ENCODE results near the gene ATF5. TPM values are rescaled to one million over a fixed set of nuclear protein-coding genes. Genes with fewer than 3 reads are reported as not detected.
A peak's percentile ranks its signal among the peaks of the same experiment; 100 is the strongest.
"Not testable (repeated sequence)": the region's sequence is repeated elsewhere in the genome, so short reads cannot be mapped to it uniquely, and the experiment has no call there.

ATF5 gene
- total RNA-seq, 5 donors from 2014 or later (not counting 1 experiment from before 2014, with no cell fraction given) = 8.5 to 18.9 (median 11.2) TPM

- Mint-ChIP-seq H3K4me1 (peaks cover 18 to 48% (median 38%) of the 10 kb centered on the region in 3 donors), H3K36me3 (peaks cover 20% of the 10 kb centered on the region), H3K4me3 (no peak overlapping the region), H3K27me3 (no peaks in the 10 kb centered on the region), H3K27ac (peak overlapping the region in 1 of 2 donors; percentile 36), H3K9me3 (no peaks in the 10 kb centered on the region)
- ATAC-seq (replicated peaks in 1 of 4) (no peak), DNase-seq (no peak)
- POLR2A ChIA-PET = no interaction called here
- Histone ChIP-seq H3K27ac (ENCODE audit: low read length) (no peak overlapping the region), H3K9me3 (no peaks in the 10 kb centered on the region), H3K4me3 (ENCODE audit: control insufficient read depth in 1 of 2, extremely low read depth in 1 of 2, low read length in 1 of 2) (no peak overlapping the region), H3K4me1 (ENCODE audit: control insufficient read depth in 1 of 2, extremely low read depth in 1 of 2, insufficient read depth in 2 of 2, low read length in 2 of 2) (peaks cover 0 to 52% of the 10 kb centered on the region in 2 experiments), H3K36me3 (ENCODE audit: control insufficient read depth in 2 of 2, extremely low read depth in 1 of 2, insufficient read depth in 1 of 2, low read length in 1 of 2) (peaks cover 13 to 64% of the 10 kb centered on the region in 2 donors), H3K27me3 (replicated peaks in 1 of 2; ENCODE audit: control insufficient read depth in 2 of 2, extremely low read depth in 1 of 2, insufficient read depth in 2 of 2, low read length in 1 of 2) (no peaks in the 10 kb centered on the region)
- CTCF ChIA-PET = no interaction called here
- WGBS (ENCODE audit: insufficient coverage) = 83% methylated on average over 15 of the region's 22 CpGs
Observed at GRCh38 chr19:49921871-49922795, 6.9 kb upstream of the ATF5 start.

DNA sequence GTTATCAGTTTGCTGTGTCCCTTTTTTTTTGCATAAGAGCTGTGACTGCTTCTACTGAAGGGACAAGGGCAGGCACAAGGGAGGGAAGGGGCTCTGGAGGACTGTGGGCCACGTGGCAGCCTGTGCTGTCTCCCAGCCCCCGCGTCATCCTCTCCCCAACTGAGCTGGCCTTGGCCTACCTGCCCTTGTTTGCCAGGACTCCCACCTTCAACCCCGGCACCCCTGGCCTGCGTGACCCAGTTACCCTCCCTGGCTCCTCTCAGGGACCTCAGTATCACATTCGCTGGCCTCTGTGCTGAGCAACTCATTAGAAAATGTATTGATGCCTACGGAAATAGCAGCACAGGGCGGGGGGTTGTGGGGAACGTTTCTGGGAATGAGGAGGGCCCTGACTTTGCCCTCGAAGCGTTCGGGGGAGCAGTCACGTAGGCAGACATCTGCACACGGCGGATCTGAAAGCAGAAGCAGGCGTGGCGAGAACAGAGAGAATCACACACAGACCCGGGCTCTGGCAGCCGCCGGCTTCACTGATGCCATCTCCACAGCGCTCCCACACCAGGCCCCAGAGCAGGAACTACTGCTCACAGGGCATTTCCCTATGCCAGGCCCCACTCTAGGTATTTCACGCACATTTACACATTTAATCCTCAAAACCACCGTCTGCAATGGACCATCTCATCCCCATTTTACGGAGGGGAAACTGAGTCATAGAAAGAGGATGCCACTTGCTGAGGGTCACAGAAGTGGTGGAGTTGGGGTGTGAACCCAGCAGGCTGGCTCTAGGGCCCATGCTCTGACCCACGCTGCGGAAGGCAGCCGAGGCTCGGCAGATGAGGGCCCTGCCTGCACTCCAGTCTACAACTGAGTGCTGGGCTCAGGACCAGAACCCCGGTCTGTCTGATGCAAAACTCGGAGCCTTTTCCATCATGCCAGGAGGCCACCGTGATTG is 5.7 kb upstream of the ATF5 start:
- no peaks in the 10 kb centered on the region for H3K27me3 Mint-ChIP-seq
- H3K36me3 Mint-ChIP-seq = peaks cover 21% of the 10 kb centered on the region
- H3K9me3 Mint-ChIP-seq = no peaks in the 10 kb centered on the region
- Histone ChIP-seq H3K27ac (ENCODE audit: low read length) (no peak overlapping the region), H3K9me3 (no peaks in the 10 kb centered on the region), H3K4me1 (ENCODE audit: control insufficient read depth in 1 of 2, extremely low read depth in 1 of 2, insufficient read depth in 2 of 2, low read length in 2 of 2) (peaks cover 6 to 64% of the 10 kb centered on the region in 2 experiments), H3K27me3 (replicated peaks in 1 of 2; ENCODE audit: control insufficient read depth in 2 of 2, extremely low read depth in 1 of 2, insufficient read depth in 2 of 2, low read length in 1 of 2) (no peaks in the 10 kb centered on the region), H3K36me3 (ENCODE audit: control insufficient read depth in 2 of 2, extremely low read depth in 1 of 2, insufficient read depth in 1 of 2, low read length in 1 of 2) (peaks cover 14 to 57% of the 10 kb centered on the region in 2 donors), H3K4me3 (ENCODE audit: control insufficient read depth in 1 of 2, extremely low read depth in 1 of 2, low read length in 1 of 2) (no peak overlapping the region)
- WGBS (ENCODE audit: insufficient coverage) = 88% methylated on average over 22 of the region's 31 CpGs
- CTCF ChIA-PET = no interaction called here
- POLR2A ChIA-PET = no interaction called here
- H3K4me3 Mint-ChIP-seq = no peak overlapping the region
- ATAC-seq (replicated peaks in 1 of 4) (no peak), DNase-seq (peak in 1 of 35 experiments; percentile 21)
- H3K4me1 Mint-ChIP-seq = peaks cover 28 to 56% (median 48%) of the 10 kb centered on the region in 3 donors
- H3K27ac Mint-ChIP-seq = no peak overlapping the region

DNA sequence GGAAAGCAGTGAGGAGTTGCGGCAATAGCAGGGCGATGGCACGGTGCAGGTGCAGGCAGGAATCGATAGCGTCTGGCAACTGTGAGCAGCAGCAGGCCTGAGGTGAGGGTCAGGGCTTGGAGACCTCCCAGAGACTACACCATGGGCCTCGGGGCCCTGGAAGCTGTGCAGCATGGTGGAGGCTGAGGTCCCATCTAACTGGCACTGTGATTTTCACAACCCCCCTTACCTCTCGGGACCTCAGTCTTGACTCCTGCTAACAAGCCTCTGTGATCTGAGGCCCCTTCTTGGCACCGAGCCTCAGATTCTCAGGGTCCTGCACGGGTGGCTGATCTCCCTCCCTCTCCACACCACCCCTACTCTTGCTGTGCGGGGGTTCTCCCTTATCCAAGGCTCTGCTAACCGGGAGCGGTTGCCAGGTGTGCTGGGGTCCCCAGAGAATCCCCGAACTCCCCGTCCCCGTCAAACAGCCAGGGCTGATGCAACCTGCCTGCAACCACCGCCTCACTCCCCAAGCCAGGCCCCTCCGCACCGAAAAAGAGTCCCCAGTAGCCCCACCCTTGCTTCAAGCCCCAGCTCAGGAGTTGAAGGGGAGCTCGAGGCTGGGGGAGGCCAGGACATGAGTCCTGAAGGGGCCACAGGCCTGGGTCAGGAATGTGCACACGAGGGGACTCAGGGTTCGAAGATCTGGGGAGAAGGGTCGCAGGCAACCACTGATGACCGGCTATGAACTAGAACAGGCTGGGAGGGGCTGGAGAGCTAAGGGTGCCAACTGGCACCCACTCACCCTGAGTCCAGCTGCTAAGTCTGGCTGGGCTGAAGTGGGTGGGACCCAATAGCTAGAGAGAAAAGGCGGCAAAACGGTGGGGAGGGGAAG is 4.8 kb upstream of the ATF5 start:
- H3K27ac ChIP-seq (ENCODE audit: low read length) = no peak overlapping the region
- peaks cover 14 to 54% of the 10 kb centered on the region in 2 donors for H3K36me3 ChIP-seq (ENCODE audit: control insufficient read depth in 2 of 2, extremely low read depth in 1 of 2, insufficient read depth in 1 of 2, low read length in 1 of 2)
- peaks cover 8 to 70% of the 10 kb centered on the region in 2 experiments for H3K4me1 ChIP-seq (ENCODE audit: control insufficient read depth in 1 of 2, extremely low read depth in 1 of 2, insufficient read depth in 2 of 2, low read length in 2 of 2)
- 93% methylated on average over 22 of the region's 25 CpGs for WGBS (ENCODE audit: insufficient coverage)
- no peaks in the 10 kb centered on the region for H3K9me3 Mint-ChIP-seq
- H3K4me3 Mint-ChIP-seq = no peak overlapping the region
- peaks cover 19% of the 10 kb centered on the region for H3K36me3 Mint-ChIP-seq
- H3K4me3 ChIP-seq (ENCODE audit: control insufficient read depth in 1 of 2, extremely low read depth in 1 of 2, low read length in 1 of 2) = no peak overlapping the region
- no peaks in the 10 kb centered on the region for H3K9me3 ChIP-seq
- no peak overlapping the region for H3K27ac Mint-ChIP-seq
- H3K27me3 ChIP-seq (replicated peaks in 1 of 2; ENCODE audit: control insufficient read depth in 2 of 2, extremely low read depth in 1 of 2, insufficient read depth in 2 of 2, low read length in 1 of 2) = no peaks in the 10 kb centered on the region
- no peak for DNase-seq
- no peak for ATAC-seq (replicated peaks in 1 of 4)
- CTCF ChIA-PET = no interaction called here
- POLR2A ChIA-PET = no interaction called here
- H3K4me1 Mint-ChIP-seq = peaks cover 35 to 61% (median 51%) of the 10 kb centered on the region in 3 donors
- H3K27me3 Mint-ChIP-seq = no peaks in the 10 kb centered on the region

GRCh38 chr19:49924881-49925210 is 4.2 kb upstream of the ATF5 start:
- H3K4me3 Mint-ChIP-seq; DNase-seq; H3K4me3 ChIP-seq (ENCODE audit: control insufficient read depth in 1 of 2, extremely low read depth in 1 of 2, low read length in 1 of 2); CTCF ChIA-PET; POLR2A ChIA-PET; H3K27me3 Mint-ChIP-seq; H3K9me3 Mint-ChIP-seq; H3K9me3 ChIP-seq; H3K27me3 ChIP-seq (replicated peaks in 1 of 2; ENCODE audit: control insufficient read depth in 2 of 2, extremely low read depth in 1 of 2, insufficient read depth in 2 of 2, low read length in 1 of 2); H3K27ac Mint-ChIP-seq; H3K27ac ChIP-seq (ENCODE audit: low read length); ATAC-seq (replicated peaks in 1 of 4): not testable (repeated sequence)
- peaks cover 14 to 54% of the 10 kb centered on the region in 2 donors for H3K36me3 ChIP-seq (ENCODE audit: control insufficient read depth in 2 of 2, extremely low read depth in 1 of 2, insufficient read depth in 1 of 2, low read length in 1 of 2)
- Mint-ChIP-seq H3K36me3 (peaks cover 19% of the 10 kb centered on the region), H3K4me1 (peaks cover 36 to 64% (median 52%) of the 10 kb centered on the region in 3 donors)
- WGBS (ENCODE audit: insufficient coverage) = 94% methylated on average over 6 of the region's 13 CpGs
- H3K4me1 ChIP-seq (ENCODE audit: control insufficient read depth in 1 of 2, extremely low read depth in 1 of 2, insufficient read depth in 2 of 2, low read length in 2 of 2) = peaks cover 10 to 75% of the 10 kb centered on the region in 2 experiments

DNA sequence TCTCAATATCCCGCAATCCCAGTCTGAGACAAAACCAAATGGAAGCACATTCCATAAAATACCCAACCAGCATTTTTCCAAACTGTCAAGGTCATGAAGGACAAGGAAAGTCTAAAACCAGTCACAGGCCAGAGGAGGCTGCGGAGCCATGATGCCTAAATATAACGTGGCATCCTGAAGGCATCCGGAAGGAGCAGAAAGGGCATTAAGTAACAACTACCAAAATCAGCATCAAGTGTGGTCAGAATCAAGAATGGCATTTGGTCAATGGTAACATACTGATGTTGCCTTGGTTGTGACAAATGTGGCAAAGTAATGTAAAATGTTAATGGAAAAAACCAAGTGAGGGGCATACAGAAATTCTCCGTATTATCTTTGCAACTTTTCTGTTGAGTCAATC is 3.5 kb upstream of the ATF5 start:
- no peaks in the 10 kb centered on the region for H3K9me3 Mint-ChIP-seq
- no peak overlapping the region for H3K4me3 ChIP-seq (ENCODE audit: control insufficient read depth in 1 of 2, extremely low read depth in 1 of 2, low read length in 1 of 2)
- DNase-seq = no peak
- H3K27me3 Mint-ChIP-seq = no peaks in the 10 kb centered on the region
- H3K4me1 ChIP-seq (ENCODE audit: control insufficient read depth in 1 of 2, extremely low read depth in 1 of 2, insufficient read depth in 2 of 2, low read length in 2 of 2) = peaks cover 15 to 79% of the 10 kb centered on the region in 2 experiments
- ATAC-seq (replicated peaks in 1 of 4) = no peak
- H3K9me3 ChIP-seq = no peaks in the 10 kb centered on the region
- no peaks in the 10 kb centered on the region for H3K27me3 ChIP-seq (replicated peaks in 1 of 2; ENCODE audit: control insufficient read depth in 2 of 2, extremely low read depth in 1 of 2, insufficient read depth in 2 of 2, low read length in 1 of 2)
- no peak overlapping the region for H3K27ac ChIP-seq (ENCODE audit: low read length)
- H3K36me3 ChIP-seq (ENCODE audit: control insufficient read depth in 2 of 2, extremely low read depth in 1 of 2, insufficient read depth in 1 of 2, low read length in 1 of 2) = peaks cover 14 to 54% of the 10 kb centered on the region in 2 donors
- POLR2A ChIA-PET = no interaction called here
- H3K4me3 Mint-ChIP-seq = no peak overlapping the region
- H3K4me1 Mint-ChIP-seq = peaks cover 42 to 68% (median 54%) of the 10 kb centered on the region in 3 donors
- peaks cover 19% of the 10 kb centered on the region for H3K36me3 Mint-ChIP-seq
- WGBS (ENCODE audit: insufficient coverage) = 94% methylated on average over 3 of the region's 5 CpGs
- no peak overlapping the region for H3K27ac Mint-ChIP-seq
- CTCF ChIA-PET = no interaction called here

GRCh38 chr19:49926515-49926914 is 2.5 kb upstream of the ATF5 start:
- no peaks in the 10 kb centered on the region for H3K9me3 Mint-ChIP-seq
- peaks cover 18 to 83% of the 10 kb centered on the region in 2 experiments for H3K4me1 ChIP-seq (ENCODE audit: control insufficient read depth in 1 of 2, extremely low read depth in 1 of 2, insufficient read depth in 2 of 2, low read length in 2 of 2)
- ATAC-seq (replicated peaks in 1 of 4) (no peak), DNase-seq (no peak)
- no peak overlapping the region for H3K27ac Mint-ChIP-seq
- CTCF ChIA-PET = no interaction called here
- H3K36me3 ChIP-seq (ENCODE audit: control insufficient read depth in 2 of 2, extremely low read depth in 1 of 2, insufficient read depth in 1 of 2, low read length in 1 of 2) = peaks cover 14 to 45% of the 10 kb centered on the region in 2 donors
- peaks cover 46 to 70% (median 56%) of the 10 kb centered on the region in 3 donors for H3K4me1 Mint-ChIP-seq
- peaks cover 19% of the 10 kb centered on the region for H3K36me3 Mint-ChIP-seq
- H3K4me3 ChIP-seq (ENCODE audit: control insufficient read depth in 1 of 2, extremely low read depth in 1 of 2, low read length in 1 of 2) = no peak overlapping the region
- WGBS (ENCODE audit: insufficient coverage) = 96% methylated on average over 6 of the region's 10 CpGs
- no peak overlapping the region for H3K4me3 Mint-ChIP-seq
- no peaks in the 10 kb centered on the region for H3K9me3 ChIP-seq
- no peak overlapping the region for H3K27ac ChIP-seq (ENCODE audit: low read length)
- POLR2A ChIA-PET = no interaction called here
- no peaks in the 10 kb centered on the region for H3K27me3 ChIP-seq (replicated peaks in 1 of 2; ENCODE audit: control insufficient read depth in 2 of 2, extremely low read depth in 1 of 2, insufficient read depth in 2 of 2, low read length in 1 of 2)
- H3K27me3 Mint-ChIP-seq = no peaks in the 10 kb centered on the region
